SHP77 (cell line): ENCODE results near the gene TLE7.
A peak's percentile ranks its signal among the peaks of the same experiment; 100 is the strongest.

ENCODE experiments used
- DNase-seq, 2 experiments: peaks; one replicate each; lab custom pipeline; 2025; lab: John Stamatoyannopoulos, UW

The TLE7 gene

DNA sequence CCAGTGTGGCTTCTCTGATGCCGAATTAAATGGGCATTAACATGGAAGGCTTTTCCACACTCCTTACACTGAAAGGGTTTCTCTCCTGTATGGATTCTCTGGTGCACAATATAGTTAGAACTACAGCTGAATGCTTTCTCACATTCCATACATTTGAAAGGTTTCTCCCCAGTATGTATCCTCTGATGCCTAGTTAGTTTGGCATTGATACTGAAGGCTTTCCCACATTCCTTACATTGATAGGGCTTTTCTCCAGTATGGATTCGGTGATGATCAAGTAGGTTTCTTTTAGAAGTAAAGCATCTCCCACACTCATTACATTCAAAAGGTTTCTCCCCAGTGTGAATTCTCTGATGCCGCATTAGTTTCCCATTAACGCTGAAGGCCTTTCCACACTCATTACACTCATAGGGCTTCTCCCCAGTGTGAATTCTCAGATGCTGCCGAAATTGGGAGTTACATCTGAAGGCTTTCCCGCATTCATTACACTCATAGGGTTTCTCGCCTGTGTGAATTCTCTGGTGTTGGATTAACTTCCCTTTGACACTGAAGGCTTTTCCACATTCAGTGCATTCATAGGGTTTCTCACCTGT is 6.5 kb upstream of the TLE7 start:
- no peak for DNase-seq

DNA sequence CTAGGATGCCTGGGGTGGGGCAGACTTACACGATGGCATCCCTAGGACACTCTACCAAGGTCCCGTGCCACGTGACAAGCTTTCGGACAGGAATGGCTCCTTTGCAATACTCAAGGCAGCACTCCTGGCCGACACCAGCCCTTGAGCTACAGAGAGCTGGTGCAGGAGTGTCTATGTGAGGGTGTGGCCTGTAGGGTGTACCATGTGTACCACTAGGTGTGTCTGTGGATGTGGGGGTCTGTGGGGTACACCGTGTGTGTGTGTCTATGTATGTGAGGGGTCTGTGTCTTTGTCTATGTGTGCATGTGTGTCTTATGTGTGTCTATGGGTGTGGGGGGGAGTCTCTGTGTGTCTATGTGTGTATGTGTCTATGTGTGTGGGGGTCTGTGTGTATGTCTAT is 1.9 kb upstream of the TLE7 start:
- DNase-seq, result no peak

GRCh38 chr16:71441348-71442050 is 355 bp downstream of the TLE7 start:
- no peak for DNase-seq

DNA sequence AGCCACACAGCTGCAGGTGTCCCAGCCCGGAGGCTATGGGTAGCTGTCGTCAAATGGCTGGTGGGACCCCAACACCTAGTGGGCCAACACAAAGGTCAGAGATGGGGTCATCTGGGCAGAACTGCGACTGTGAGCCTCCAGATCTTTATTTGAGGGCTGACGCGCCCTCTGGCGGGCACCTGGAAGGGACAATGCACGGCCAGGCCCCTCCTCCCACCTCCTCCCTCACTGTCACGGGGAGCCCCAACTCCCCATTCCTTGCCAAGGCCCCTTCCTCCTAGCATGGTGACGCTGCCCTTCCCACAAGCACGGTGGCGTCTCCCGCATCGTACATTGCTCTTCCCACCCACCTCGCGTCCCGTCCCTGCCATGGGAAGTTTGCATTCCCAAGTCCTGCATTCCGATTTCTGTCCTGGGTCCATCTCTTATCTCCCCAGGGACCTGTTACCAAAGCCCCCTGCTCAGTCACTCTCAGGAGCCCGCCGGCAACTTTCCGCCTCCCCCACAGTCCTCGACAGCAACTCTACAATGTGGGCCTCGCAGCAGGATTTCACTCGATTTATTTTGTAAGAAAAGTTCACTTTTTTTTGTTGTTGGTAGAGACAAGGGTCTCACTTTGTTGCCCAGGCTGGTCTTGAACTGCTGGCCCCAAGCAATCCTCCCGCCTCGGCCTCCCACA is 1.0 kb downstream of the TLE7 start:
- DNase-seq, result peak in 1 of 2 experiments; percentile 13

DNA sequence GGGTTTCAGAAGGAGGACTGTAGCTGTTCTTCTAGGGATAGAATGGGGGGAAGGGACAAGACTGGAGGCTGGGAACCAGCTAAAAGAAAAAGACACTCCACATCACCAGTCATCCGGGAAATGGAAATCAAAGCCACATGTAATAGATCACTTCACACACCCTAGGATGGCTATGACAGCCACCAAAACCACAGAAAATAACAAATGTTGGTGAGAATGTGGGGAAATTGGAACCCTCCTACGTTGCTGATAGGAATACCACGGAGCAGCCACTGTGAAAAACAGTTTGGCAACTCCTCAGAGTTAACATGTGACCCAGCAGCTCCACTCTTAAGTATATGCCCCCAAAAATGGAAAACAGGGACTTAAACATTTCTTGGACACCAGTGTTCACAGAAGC is 2.3 kb downstream of the TLE7 start:
- no peak for DNase-seq

DNA sequence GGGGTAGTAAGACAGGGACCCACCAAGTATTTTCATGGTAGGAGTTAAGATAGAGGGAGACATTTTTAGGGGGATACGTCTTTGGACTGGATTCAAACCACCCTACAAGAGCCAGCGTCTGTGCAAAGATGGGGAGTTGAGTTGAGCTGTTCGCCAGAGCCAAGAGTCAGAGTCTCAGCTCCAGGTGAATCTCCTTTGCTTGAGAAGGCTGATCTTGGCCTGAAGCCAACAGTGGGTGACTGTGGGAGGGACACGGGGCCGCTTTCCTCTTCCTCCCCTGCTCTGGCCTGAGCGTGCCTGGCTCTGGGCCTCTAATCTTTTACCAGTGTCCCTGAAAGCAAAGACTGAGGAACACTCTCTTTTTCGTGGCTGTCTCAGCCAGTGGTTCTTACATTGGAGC is 5.4 kb downstream of the TLE7 start:
- no peak for DNase-seq

GRCh38 chr16:71432906-71433305 is 8.9 kb downstream of the TLE7 start:
- DNase-seq, result no peak

DNA sequence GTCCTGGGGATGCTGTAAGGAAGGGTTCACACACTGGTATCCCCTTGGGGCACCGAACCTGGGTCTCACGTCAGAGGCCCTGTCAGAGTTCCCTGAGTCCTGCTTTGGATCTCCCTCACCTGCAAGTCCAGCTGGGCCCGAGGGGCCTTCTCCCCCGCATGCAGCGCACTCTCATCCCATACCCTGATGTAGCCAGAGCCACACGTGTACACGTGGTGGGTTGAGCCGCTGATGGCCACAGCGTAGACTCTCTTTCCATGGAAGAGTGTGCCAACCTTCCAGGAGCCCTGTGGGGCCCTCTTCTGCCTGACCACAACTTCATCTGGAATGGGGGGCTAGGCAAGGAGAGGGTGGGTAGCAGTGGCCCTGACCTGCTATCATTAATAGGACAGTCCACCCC is 9.9 kb downstream of the TLE7 start:
- DNase-seq, result no peak

DNA sequence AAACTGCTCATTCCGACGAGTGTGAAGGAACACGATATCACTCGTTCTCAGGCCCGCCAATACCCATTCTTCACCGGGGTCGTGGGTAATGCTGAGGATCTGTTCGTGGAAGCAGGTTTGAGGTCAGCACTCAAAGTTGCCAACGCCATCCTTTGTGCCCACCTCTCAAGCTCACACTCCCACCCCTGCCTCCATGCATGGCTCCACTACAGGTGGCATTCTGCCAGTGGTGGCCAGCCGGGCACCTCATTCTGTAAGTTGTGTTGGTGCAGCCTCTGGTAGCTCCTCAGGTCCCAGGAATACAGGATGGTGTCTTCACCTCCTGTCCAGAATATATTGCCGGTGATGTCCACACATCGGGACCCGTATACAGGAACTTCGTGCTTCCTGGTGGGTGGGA is 10.7 kb downstream of the TLE7 start:
- DNase-seq, result no peak

GRCh38 chr16:71430744-71431143 is 11.1 kb downstream of the TLE7 start:
- no peak for DNase-seq

GRCh38 chr16:71429581-71429980 is 12.3 kb downstream of the TLE7 start:
- DNase-seq, result no peak

DNA sequence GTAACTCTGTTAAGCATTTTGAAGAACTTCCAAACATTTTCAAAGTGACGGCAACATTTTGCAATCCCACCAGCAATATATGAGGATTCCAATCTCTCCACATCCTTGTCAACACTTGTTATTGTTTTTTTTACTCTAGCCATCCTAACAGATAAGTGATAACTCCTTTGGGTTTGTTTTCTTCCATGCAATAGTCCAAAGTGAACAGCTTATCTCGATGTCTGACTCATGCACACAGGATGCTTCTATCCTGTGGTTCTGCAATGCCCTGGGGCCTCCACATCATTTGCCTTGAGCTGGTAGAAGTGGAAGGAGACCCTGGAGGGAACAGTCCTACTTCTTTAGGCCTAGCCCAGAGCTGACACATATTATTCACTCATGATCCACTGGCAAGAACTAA is 13.0 kb downstream of the TLE7 start:
- no peak for DNase-seq

DNA sequence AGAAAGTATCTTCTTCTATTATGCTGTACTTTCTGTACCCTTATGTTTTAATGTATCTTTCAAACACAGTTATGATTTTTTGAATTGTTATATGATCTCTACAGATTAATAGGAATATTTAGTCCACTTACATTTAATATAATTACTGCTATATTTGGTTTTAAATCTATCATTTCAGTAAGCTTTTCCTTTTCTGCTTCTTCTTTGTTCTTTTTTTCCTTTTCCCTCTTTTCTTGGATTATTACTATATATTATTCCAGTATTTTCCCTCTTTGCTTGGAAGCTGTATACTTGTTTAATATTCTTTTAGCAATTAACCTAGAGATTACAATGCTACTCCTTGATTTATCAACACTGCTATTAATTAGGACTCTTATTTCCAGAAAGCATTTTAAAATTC is 13.5 kb downstream of the TLE7 start:
- no peak for DNase-seq

GRCh38 chr16:71426880-71427615 is 14.8 kb downstream of the TLE7 start:
- DNase-seq, result no peak

- DNase-seq, result no peak
Measured at GRCh38 chr16:71426069-71426879, 15.6 kb downstream of the TLE7 start.

GRCh38 chr16:71425746-71426068 is 16.1 kb downstream of the TLE7 start:
- no peak for DNase-seq

GRCh38 chr16:71424626-71425025 is 17.2 kb downstream of the TLE7 start:
- no peak for DNase-seq

DNA sequence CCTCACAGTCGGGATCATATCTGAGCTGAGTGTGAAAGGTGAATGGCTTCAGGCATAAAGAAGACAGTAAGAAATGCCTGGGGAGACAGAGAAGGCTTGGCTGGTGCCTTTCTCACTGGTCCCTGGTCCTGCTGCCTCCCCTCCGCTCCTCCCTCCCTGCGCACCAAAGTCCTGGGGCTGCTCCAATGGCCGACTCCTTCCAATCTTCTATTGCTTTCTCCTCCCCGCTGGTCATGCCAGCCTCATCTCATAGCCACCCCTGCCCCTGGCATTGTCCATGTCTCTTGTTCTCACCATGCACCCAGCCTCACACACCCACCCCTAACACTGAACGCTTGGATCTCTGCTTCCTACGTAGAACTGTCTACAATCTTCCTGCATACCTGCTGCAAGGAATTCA is 18.0 kb downstream of the TLE7 start:
- no peak for DNase-seq

DNA sequence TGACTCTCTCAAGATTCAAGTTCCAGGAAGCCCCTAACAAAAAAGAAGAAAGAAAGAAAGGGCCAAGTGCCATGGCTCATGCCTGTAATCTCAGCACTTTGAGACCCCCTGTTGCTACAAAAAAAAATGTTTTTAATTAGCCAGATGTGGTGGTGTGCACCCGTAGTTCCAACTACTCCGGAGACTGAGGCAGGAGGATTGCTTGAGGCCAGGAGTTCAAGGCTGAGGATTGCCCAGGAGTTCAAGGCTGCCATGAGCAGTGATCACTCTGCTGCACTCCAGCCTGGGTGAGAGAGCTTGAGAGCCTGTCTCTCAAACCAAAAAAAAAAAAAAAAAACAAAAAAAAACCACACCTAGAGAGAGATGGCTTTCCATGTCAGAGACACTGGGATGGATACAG is 18.8 kb downstream of the TLE7 start:
- DNase-seq, result no peak

DNA sequence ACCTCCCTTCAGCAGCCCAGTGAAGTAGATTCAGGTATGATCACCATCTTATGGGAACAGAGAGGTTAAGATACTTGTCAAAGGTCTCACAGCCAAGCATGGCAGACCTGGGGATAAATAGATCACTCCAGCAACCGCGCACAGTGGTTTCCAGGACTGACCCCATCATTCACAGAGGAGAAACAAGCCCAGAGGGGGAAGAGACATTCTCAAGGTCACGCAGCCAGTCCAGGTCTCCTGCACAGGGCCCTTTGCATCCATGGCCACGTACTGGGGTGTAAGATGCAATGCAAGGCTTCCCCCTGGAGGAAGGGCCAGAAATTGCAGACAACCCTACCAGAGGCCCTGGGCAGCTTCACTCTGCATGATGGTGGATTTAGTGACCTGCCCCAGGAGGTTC is 19.9 kb downstream of the TLE7 start:
- DNase-seq, result peak; percentile 6 to 26

DNA sequence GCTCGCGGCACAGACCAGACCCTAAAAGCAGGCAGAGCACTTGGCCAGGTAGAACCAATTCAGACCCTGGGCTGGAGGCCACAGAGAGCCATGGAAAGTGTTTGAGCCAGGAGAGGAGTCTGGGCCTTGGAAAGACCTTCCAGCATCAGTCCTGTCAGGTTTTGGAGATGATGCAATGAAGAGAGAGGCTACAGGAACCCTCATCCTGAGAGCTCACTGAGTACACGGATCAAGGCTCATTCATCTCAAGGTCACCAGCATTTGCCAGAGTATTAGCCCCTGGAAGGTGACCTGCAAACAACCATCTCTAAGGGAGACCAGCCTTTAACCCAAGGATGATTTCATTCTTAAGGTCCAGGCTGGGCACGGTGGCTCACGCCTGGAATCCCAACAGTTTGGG is 27.8 kb downstream of the TLE7 start:
- DNase-seq, result no peak

GRCh38 chr16:71413341-71413740 is 28.5 kb downstream of the TLE7 start:
- DNase-seq, result no peak
